K562 (cell line): Measurements from ENCODE around the gene ZNF689. TPM values are rescaled to one million over a fixed set of nuclear protein-coding genes. Genes with fewer than 3 reads are reported as not detected.
A peak's percentile ranks its signal among the peaks of the same experiment; 100 is the strongest.

Source experiments
- HCFC1 ChIP-seq: IDR thresholded peaks from 2 replicates; pipeline ENCODE4 v1.6.1; 2012; ENCODE audit warnings: low read depth, low read length, improper control_type of control experiment
- HDAC2 ChIP-seq: fragments of 450-650 bp; IDR thresholded peaks from 2 replicates; pipeline ENCODE4 v1.6.1; 2016; ENCODE audit warnings: mild to moderate bottlenecking
- KDM1A ChIP-seq, 2 experiments: fragments of 450-650 bp; IDR thresholded peaks; 2 replicates each; pipeline ENCODE4 v1.6.1; 2016; ENCODE audit warnings: mild to moderate bottlenecking in 2 of 2
- MAFG ChIP-seq: fragments of 450-650 bp; conservative IDR thresholded peaks from 2 replicates; pipeline ENCODE4 v1.6.1; 2016; ENCODE audit warnings: missing genetic modification characterization, missing compliant biosample characterization
- SP1 ChIP-seq: sonication (generic); formaldehyde crosslinking; IDR thresholded peaks from 2 replicates; pipeline ENCODE4 v1.8.1; 2022; ENCODE audit warnings: mild to moderate bottlenecking, missing genetic modification reagents
- XRCC3 ChIP-seq: fragments of 450-650 bp; IDR thresholded peaks from 2 replicates; pipeline ENCODE4 v1.6.1; 2017; ENCODE audit warnings: mild to moderate bottlenecking, moderate library complexity
- ZNF311 ChIP-seq: fragments of 250-450 bp; sonication (Bioruptor Pico); IDR thresholded peaks from 2 replicates; pipeline ENCODE4 v1.4.0; 2020; ENCODE audit warnings: mild to moderate bottlenecking, moderate library complexity
- ZNF431 ChIP-seq: sonication (generic); formaldehyde crosslinking; IDR thresholded peaks from 2 replicates; pipeline ENCODE4 v1.8.0; 2022; ENCODE audit warnings: mild to moderate bottlenecking, missing genetic modification reagents
- ZNF780A ChIP-seq: fragments of 250-450 bp; sonication (Bioruptor Pico); IDR thresholded peaks from 2 replicates; pipeline ENCODE4 v1.5.0; 2021; ENCODE audit warnings: mild to moderate bottlenecking
- polyA plus RNA-seq, 8 experiments: library from polyadenylated mRNA; depleted of rRNA in 4 of 8; stranded (reverse) in 5 of 8; unstranded in 3 of 8; fragments of >200 nt; fragmentation: Nextera tagmentation in 2 of 8; fragmentation: Illumina TruSeq in 1 of 8; extraction: Ambion mirVana in 2 of 8; extraction: Trizol in 1 of 8; gene quantifications; 2 replicates each; pipeline versions ENCODE4 v1.2.1 to v1.2.3, GENCODE V29; 2011 to 2014; ENCODE audit warnings: inconsistent platforms in 1 of 8, missing spikeins in 1 of 8
- total RNA-seq, 7 experiments: library from RNA; depleted of rRNA in 6 of 7; stranded (reverse); fragments of >200 nt in 6 of 7; fragmentation: Illumina TruSeq in 2 of 7; extraction: Trizol in 2 of 7; gene quantifications; 2 replicates each; pipeline versions ENCODE4 v1.2.1 to v1.2.3, GENCODE V29; 2011 to 2021; ENCODE audit warnings: low replicate concordance in 1 of 7
- TF ChIP-seq, protein P1 (sequence below): IDR thresholded peaks from 2 replicates; pipeline ENCODE4 v1.6.1; 2011; ENCODE audit warnings: borderline replicate concordance, low read depth, mild to moderate bottlenecking, moderate library complexity, low read length; ENCODE audit not compliant: insufficient read depth, poor library complexity, severe bottlenecking
- TF ChIP-seq, protein P2 (sequence below): sonication (generic); formaldehyde crosslinking; IDR thresholded peaks from 2 replicates; pipeline ENCODE4 v1.8.0; 2022; ENCODE audit warnings: mild to moderate bottlenecking, low read depth, missing genetic modification reagents
- TF ChIP-seq, protein P3 (sequence below): fragments of 200-800 bp; sonication (Bioruptor generic); IDR thresholded peaks from 2 replicates; pipeline ENCODE4 v1.6.1; 2017; ENCODE audit warnings: missing genetic modification characterization, missing compliant biosample characterization
- TF ChIP-seq, protein P4 (sequence below): sonication (generic); formaldehyde crosslinking; IDR thresholded peaks from 2 replicates; pipeline ENCODE4 v1.8.0; 2022; ENCODE audit warnings: mild to moderate bottlenecking, missing genetic modification reagents
- TF ChIP-seq, protein P5 (sequence below): fragments of 450-650 bp; IDR thresholded peaks from 2 replicates; pipeline ENCODE4 v1.7.0; 2016; ENCODE audit warnings: borderline replicate concordance
- TF ChIP-seq, protein P6 (sequence below): fragments of 450-650 bp; IDR thresholded peaks from 2 replicates; pipeline ENCODE4 v1.6.1; 2017; ENCODE audit warnings: mild to moderate bottlenecking, moderate library complexity
- TF ChIP-seq, protein P7 (sequence below), 3 experiments: IDR thresholded peaks in 2 of 3; conservative IDR thresholded peaks in 1 of 3; 2 replicates each; pipeline ENCODE4 v1.5.1; 2011 to 2012; ENCODE audit warnings: low read length in 3 of 3, mild to moderate bottlenecking in 3 of 3, control low read depth in 2 of 3, improper control_type of control experiment in 1 of 3, inconsistent platforms in 1 of 3, low read depth in 1 of 3, mixed read lengths in 1 of 3, moderate library complexity in 1 of 3; ENCODE audit not compliant: insufficient read depth in 2 of 3

ZNF689 gene
- total and polyA plus RNA-seq, 9 of the 15 experiments (the other 6 are each of a cell fraction or from before 2014, with no cell fraction given), result 5.4 to 15.4 (median 10.8) TPM

DNA sequence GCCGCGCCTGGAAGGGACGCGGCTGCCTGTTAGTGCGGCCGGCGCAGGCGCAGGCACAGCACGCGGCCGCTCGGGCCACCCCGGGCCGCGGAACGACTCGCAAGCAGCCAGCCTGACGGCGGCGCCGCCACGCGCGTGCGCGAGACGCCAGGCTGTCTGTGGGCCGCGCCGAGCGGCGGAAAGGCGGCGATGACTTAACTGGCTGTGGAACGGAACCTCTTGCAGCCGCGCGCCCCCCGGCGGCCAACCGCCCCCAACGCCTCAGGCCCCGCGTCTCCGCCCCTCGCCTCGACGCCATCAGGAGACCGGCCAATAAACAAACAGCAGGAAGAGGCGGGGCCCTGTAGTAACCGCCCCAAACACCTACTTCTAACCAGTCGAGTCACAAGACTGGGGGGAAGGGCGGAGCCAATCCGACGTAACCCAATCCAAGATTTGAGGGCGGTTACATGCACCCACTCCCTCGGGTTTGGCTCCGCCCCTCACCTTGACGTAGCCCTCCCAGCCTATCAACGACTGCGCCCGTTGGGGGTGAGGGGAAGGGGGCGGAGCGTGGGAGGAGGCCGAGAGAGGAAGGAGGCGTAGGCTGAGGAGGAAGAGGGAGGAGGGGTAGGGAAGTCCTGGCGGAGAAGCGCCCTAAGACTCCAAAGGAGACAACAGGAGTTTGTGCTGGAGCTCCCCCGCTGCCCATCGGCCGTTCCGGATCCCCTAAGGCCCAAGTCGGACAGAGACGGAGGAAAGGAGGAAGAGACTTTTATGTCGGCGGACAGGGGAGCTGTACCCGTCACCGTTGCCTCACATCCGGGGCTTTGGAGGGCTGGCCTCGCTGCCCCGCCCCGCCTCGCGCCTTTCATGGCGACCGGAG, 47.9 kb upstream of the ZNF689 start, which contains the start of gene FBRS (continued):
- TF ChIP-seq, protein P1, sequence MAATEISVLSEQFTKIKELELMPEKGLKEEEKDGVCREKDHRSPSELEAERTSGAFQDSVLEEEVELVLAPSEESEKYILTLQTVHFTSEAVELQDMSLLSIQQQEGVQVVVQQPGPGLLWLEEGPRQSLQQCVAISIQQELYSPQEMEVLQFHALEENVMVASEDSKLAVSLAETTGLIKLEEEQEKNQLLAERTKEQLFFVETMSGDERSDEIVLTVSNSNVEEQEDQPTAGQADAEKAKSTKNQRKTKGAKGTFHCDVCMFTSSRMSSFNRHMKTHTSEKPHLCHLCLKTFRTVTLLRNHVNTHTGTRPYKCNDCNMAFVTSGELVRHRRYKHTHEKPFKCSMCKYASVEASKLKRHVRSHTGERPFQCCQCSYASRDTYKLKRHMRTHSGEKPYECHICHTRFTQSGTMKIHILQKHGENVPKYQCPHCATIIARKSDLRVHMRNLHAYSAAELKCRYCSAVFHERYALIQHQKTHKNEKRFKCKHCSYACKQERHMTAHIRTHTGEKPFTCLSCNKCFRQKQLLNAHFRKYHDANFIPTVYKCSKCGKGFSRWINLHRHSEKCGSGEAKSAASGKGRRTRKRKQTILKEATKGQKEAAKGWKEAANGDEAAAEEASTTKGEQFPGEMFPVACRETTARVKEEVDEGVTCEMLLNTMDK, result peak; percentile 79
- TF ChIP-seq SP1, result peak; percentile 99
- TF ChIP-seq ZNF780A (CRISPR knock-in tag), result no peak
- TF ChIP-seq, protein P2, sequence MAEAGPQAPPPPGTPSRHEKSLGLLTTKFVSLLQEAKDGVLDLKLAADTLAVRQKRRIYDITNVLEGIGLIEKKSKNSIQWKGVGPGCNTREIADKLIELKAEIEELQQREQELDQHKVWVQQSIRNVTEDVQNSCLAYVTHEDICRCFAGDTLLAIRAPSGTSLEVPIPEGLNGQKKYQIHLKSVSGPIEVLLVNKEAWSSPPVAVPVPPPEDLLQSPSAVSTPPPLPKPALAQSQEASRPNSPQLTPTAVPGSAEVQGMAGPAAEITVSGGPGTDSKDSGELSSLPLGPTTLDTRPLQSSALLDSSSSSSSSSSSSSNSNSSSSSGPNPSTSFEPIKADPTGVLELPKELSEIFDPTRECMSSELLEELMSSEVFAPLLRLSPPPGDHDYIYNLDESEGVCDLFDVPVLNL, result no peak
- TF ChIP-seq KDM1A (IDR thresholded peaks at IDR 0.05), result no peak
- TF ChIP-seq MAFG, result no peak
- TF ChIP-seq, protein P3, sequence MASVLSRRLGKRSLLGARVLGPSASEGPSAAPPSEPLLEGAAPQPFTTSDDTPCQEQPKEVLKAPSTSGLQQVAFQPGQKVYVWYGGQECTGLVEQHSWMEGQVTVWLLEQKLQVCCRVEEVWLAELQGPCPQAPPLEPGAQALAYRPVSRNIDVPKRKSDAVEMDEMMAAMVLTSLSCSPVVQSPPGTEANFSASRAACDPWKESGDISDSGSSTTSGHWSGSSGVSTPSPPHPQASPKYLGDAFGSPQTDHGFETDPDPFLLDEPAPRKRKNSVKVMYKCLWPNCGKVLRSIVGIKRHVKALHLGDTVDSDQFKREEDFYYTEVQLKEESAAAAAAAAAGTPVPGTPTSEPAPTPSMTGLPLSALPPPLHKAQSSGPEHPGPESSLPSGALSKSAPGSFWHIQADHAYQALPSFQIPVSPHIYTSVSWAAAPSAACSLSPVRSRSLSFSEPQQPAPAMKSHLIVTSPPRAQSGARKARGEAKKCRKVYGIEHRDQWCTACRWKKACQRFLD (CRISPR knock-in tag), result no peak
- TF ChIP-seq HDAC2, result peak; percentile 64; the same call in 1 of the 2 replicates
- TF ChIP-seq, protein P4, sequence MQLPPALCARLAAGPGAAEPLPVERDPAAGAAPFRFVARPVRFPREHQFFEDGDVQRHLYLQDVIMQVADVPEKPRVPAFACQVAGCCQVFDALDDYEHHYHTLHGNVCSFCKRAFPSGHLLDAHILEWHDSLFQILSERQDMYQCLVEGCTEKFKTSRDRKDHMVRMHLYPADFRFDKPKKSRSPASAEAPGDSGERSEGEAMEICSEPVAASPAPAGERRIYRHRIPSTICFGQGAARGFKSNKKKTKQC (CRISPR knock-in tag), result 0 out of 2 replicates have a peak, but pooled peaks have one; percentile 55
- peak; percentile 83; the same call in 1 of the 2 replicates for TF ChIP-seq ZNF431 (CRISPR knock-in tag)
- TF ChIP-seq, protein P5, sequence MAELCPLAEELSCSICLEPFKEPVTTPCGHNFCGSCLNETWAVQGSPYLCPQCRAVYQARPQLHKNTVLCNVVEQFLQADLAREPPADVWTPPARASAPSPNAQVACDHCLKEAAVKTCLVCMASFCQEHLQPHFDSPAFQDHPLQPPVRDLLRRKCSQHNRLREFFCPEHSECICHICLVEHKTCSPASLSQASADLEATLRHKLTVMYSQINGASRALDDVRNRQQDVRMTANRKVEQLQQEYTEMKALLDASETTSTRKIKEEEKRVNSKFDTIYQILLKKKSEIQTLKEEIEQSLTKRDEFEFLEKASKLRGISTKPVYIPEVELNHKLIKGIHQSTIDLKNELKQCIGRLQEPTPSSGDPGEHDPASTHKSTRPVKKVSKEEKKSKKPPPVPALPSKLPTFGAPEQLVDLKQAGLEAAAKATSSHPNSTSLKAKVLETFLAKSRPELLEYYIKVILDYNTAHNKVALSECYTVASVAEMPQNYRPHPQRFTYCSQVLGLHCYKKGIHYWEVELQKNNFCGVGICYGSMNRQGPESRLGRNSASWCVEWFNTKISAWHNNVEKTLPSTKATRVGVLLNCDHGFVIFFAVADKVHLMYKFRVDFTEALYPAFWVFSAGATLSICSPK, result no peak; the same call in 1 of the 2 replicates
- no peak for TF ChIP-seq XRCC3
- TF ChIP-seq ZNF311 (CRISPR knock-in tag), result no peak
- TF ChIP-seq, protein P6, sequence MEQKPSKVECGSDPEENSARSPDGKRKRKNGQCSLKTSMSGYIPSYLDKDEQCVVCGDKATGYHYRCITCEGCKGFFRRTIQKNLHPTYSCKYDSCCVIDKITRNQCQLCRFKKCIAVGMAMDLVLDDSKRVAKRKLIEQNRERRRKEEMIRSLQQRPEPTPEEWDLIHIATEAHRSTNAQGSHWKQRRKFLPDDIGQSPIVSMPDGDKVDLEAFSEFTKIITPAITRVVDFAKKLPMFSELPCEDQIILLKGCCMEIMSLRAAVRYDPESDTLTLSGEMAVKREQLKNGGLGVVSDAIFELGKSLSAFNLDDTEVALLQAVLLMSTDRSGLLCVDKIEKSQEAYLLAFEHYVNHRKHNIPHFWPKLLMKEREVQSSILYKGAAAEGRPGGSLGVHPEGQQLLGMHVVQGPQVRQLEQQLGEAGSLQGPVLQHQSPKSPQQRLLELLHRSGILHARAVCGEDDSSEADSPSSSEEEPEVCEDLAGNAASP, result no peak
- TF ChIP-seq, protein P7, sequence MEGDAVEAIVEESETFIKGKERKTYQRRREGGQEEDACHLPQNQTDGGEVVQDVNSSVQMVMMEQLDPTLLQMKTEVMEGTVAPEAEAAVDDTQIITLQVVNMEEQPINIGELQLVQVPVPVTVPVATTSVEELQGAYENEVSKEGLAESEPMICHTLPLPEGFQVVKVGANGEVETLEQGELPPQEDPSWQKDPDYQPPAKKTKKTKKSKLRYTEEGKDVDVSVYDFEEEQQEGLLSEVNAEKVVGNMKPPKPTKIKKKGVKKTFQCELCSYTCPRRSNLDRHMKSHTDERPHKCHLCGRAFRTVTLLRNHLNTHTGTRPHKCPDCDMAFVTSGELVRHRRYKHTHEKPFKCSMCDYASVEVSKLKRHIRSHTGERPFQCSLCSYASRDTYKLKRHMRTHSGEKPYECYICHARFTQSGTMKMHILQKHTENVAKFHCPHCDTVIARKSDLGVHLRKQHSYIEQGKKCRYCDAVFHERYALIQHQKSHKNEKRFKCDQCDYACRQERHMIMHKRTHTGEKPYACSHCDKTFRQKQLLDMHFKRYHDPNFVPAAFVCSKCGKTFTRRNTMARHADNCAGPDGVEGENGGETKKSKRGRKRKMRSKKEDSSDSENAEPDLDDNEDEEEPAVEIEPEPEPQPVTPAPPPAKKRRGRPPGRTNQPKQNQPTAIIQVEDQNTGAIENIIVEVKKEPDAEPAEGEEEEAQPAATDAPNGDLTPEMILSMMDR (IDR thresholded peaks at IDR 0.05 in 2 of 3, conservative IDR thresholded peaks at IDR 0.05 in 1 of 3; ENCODE audit: insufficient read depth in 2 of 3, low read depth in 1 of 3, low read length in 3 of 3), result peak; percentile 90 to 97 (median 90)
- TF ChIP-seq HCFC1, result peak; percentile 55
